GM23338 (cell line): ENCODE measurements around the gene ZNF678. TPM values are rescaled to one million over a fixed set of nuclear protein-coding genes. Genes with fewer than 3 reads are reported as not detected.

ENCODE experiments used
- ATAC-seq: fragments of 200-7000 bp; cut with Tn5 transposase; 3 replicates; pipeline ENCODE4 v1.9.1; 2020
- DNase-seq: peaks from one replicate; pipeline ENCODE4 v3.0.0-alpha.2; 2015; ENCODE audit warnings: low spot score
- H2AFZ ChIP-seq: fragments of 200-600 bp; sonication (generic); 2 replicates; pipeline ENCODE4 v1.8.0; 2016; ENCODE audit warnings: antibody characterized with exemption, mild to moderate bottlenecking, moderate library complexity
- H3F3A ChIP-seq: fragments of 200-600 bp; sonication (generic); replicated peaks from 2 replicates; pipeline ENCODE4 v1.8.0; 2017; ENCODE audit warnings: antibody characterized with exemption, mixed run types, low read depth
- H3K27ac ChIP-seq: fragments of 200-600 bp; sonication (generic); 2 replicates; pipeline ENCODE4 v1.6.1; 2016; ENCODE audit warnings: low read depth
- H3K27me3 ChIP-seq: fragments of 200-600 bp; sonication (generic); 2 replicates; pipeline ENCODE4 v1.8.0; 2016; ENCODE audit warnings: mild to moderate bottlenecking, mixed run types, moderate library complexity; ENCODE audit not compliant: insufficient read depth
- H3K36me3 ChIP-seq: fragments of 200-600 bp; sonication (generic); 2 replicates; pipeline ENCODE4 v1.8.0; 2016; ENCODE audit warnings: mild to moderate bottlenecking; ENCODE audit not compliant: insufficient read depth
- H3K4me1 ChIP-seq: fragments of 200-600 bp; sonication (generic); 2 replicates; pipeline ENCODE4 v1.8.0; 2016; ENCODE audit warnings: mild to moderate bottlenecking, moderate library complexity; ENCODE audit not compliant: insufficient read depth
- H3K4me2 ChIP-seq: fragments of 200-600 bp; sonication (generic); 2 replicates; pipeline ENCODE4 v1.7.1; 2017; ENCODE audit warnings: mixed run types
- H3K4me3 ChIP-seq: fragments of 200-600 bp; sonication (generic); 2 replicates; pipeline ENCODE4 v1.6.1; 2016; ENCODE audit warnings: mixed run types
- H3K79me2 ChIP-seq: fragments of 200-600 bp; sonication (generic); replicated peaks from 2 replicates; pipeline ENCODE4 v1.8.0; 2017; ENCODE audit warnings: mild to moderate bottlenecking; ENCODE audit not compliant: insufficient read depth
- H3K9me2 ChIP-seq: fragments of 200-600 bp; sonication (generic); 2 replicates; pipeline ENCODE4 v1.8.0; 2017; ENCODE audit not compliant: insufficient read depth
- H4K20me1 ChIP-seq: fragments of 200-600 bp; sonication (generic); replicated peaks from 2 replicates; pipeline ENCODE4 v1.8.0; 2017; ENCODE audit warnings: mild to moderate bottlenecking; ENCODE audit not compliant: insufficient read depth
- H3K27ac Mint-ChIP-seq: 2 replicates; pipeline ENCODE4 v1.8.0; 2020; ENCODE audit warnings: inconsistent platforms, mild to moderate bottlenecking, moderate library complexity, mixed read lengths
- H3K27me3 Mint-ChIP-seq: 3 replicates; pipeline ENCODE4 v1.8.0; 2022; ENCODE audit warnings: low read depth, mild to moderate bottlenecking, moderate library complexity, mixed read lengths, inconsistent platforms; ENCODE audit not compliant: insufficient read depth, poor library complexity
- H3K36me3 Mint-ChIP-seq: 3 replicates; pipeline ENCODE4 v1.8.0; 2021; ENCODE audit warnings: low read depth, mild to moderate bottlenecking, inconsistent platforms, moderate library complexity, mixed read lengths
- H3K4me1 Mint-ChIP-seq: 3 replicates; pipeline ENCODE4 v1.8.0; 2020; ENCODE audit warnings: mild to moderate bottlenecking, inconsistent platforms, mixed read lengths
- H3K4me3 Mint-ChIP-seq: 3 replicates; pipeline ENCODE4 v1.8.0; 2021; ENCODE audit warnings: moderate library complexity, mild to moderate bottlenecking, inconsistent platforms, mixed read lengths
- H3K9me3 Mint-ChIP-seq: 3 replicates; pipeline ENCODE4 v1.8.0; 2020; ENCODE audit warnings: moderate library complexity, mild to moderate bottlenecking, inconsistent platforms, mixed read lengths
- CREB1 ChIP-seq: fragments of 250-450 bp; sonication (Bioruptor Pico); IDR thresholded peaks from 2 replicates; pipeline ENCODE4 v1.5.0; 2020; ENCODE audit warnings: low read depth, mild to moderate bottlenecking, moderate library complexity
- CTCF ChIP-seq, 2 experiments: fragments of 200-600 bp in 1 of 2; sonication (generic) in 1 of 2; conservative IDR thresholded peaks; 2 replicates each; pipeline versions ENCODE4 v1.5.1 to v1.6.1; 2016 to 2017; ENCODE audit warnings: antibody characterized with exemption in 2 of 2, low read depth in 2 of 2, mild to moderate bottlenecking in 2 of 2, moderate library complexity in 1 of 2
- ETS1 ChIP-seq: IDR thresholded peaks from 2 replicates; pipeline ENCODE4 v1.6.1; 2016; ENCODE audit warnings: antibody characterized with exemption
- EZH2 ChIP-seq: fragments of 200-600 bp; sonication (generic); IDR thresholded peaks from one replicate; pipeline ENCODE4 v1.8.0; 2017; ENCODE audit warnings: antibody characterized with exemption, mild to moderate bottlenecking, low read depth; ENCODE audit not compliant: unreplicated experiment
- EZH2phosphoT487 ChIP-seq: fragments of 200-600 bp; sonication (generic); IDR thresholded peaks from one replicate; pipeline ENCODE4 v1.8.1; 2018; ENCODE audit warnings: antibody characterized with exemption; ENCODE audit not compliant: unreplicated experiment
- JUNB ChIP-seq: IDR thresholded peaks from one replicate; pipeline ENCODE4 v1.6.1; 2016; ENCODE audit warnings: antibody characterized with exemption; ENCODE audit not compliant: unreplicated experiment
- POLR2AphosphoS5 ChIP-seq: IDR thresholded peaks from 2 replicates; pipeline ENCODE4 v1.6.1; 2016; ENCODE audit warnings: antibody characterized with exemption, low read depth
- REST ChIP-seq: IDR thresholded peaks from one replicate; pipeline ENCODE4 v1.6.1; 2018; ENCODE audit warnings: antibody characterized with exemption; ENCODE audit not compliant: unreplicated experiment
- STAT1 ChIP-seq: IDR thresholded peaks from one replicate; pipeline ENCODE4 v1.6.1; 2016; ENCODE audit warnings: antibody characterized with exemption; ENCODE audit not compliant: unreplicated experiment
- ZNF331 ChIP-seq: fragments of 250-450 bp; sonication (Bioruptor Pico); IDR thresholded peaks from 2 replicates; pipeline ENCODE4 v1.5.0; 2020; ENCODE audit warnings: low read depth, mild to moderate bottlenecking, moderate library complexity
- ZNF462 ChIP-seq: fragments of 250-450 bp; sonication (Bioruptor Pico); IDR thresholded peaks from 2 replicates; pipeline ENCODE4 v1.5.0; 2020; ENCODE audit warnings: mild to moderate bottlenecking, moderate library complexity
- polyA plus RNA-seq: library from polyadenylated mRNA; unstranded; fragments of >200 nt; fragmentation: Nextera tagmentation; extraction: Ambion mirVana; gene quantifications from 2 replicates; pipeline ENCODE4 v1.2.1, GENCODE V29; 2016
- total RNA-seq: library from RNA; depleted of rRNA; stranded (reverse); fragments of >200 nt; shearing (Covaris generic); gene quantifications from 2 replicates; pipeline ENCODE4 v1.2.3, GENCODE V29; 2014

Gene ZNF678
- total and polyA plus RNA-seq, 2 experiments from 2014 or later, result 8.6 to 60.0 TPM

- Histone ChIP-seq H3K9me2 (no peaks in the 10 kb centered on the region), H4K20me1 (no peaks in the 10 kb centered on the region; the same call in 1 of the 2 replicates), H3K27me3 (no peaks in the 10 kb centered on the region), H3K79me2 (peaks cover 96% of the 10 kb centered on the region), H3K4me1 (peaks cover 12% of the 10 kb centered on the region), H3K36me3 (peaks cover 8% of the 10 kb centered on the region), H3K4me2 (peak overlapping the region; percentile 29), H3F3A (no peaks in the 10 kb centered on the region), H2AFZ (no peak overlapping the region), H3K27ac (0 out of 2 replicates have a peak overlapping the region, but pooled peaks have one; percentile 2), H3K4me3 (peak overlapping the region; percentile 6; the same call in 1 of the 2 replicates)
- TF ChIP-seq EZH2, result no peak
- no peak for TF ChIP-seq ZNF462 (CRISPR knock-in tag)
- no peak for TF ChIP-seq EZH2phosphoT487
- TF ChIP-seq JUNB, result no peak
- no peak for TF ChIP-seq CTCF (conservative IDR thresholded peaks at IDR 0.05; ENCODE audit: low read depth in 2 of 2)
- TF ChIP-seq ZNF331 (CRISPR knock-in tag), result no peak
- TF ChIP-seq ETS1, result no peak
- no peak for TF ChIP-seq REST
- no peak for TF ChIP-seq STAT1
- no peak for TF ChIP-seq POLR2AphosphoS5
- TF ChIP-seq CREB1 (CRISPR knock-in tag), result no peak
- H3K27ac Mint-ChIP-seq, result peak overlapping the region; percentile 46
- H3K27me3 Mint-ChIP-seq, result no peaks in the 10 kb centered on the region
- ATAC-seq, result peak; percentile 98
- H3K4me1 Mint-ChIP-seq, result peaks cover 10% of the 10 kb centered on the region
- no peak overlapping the region; the same call in 2 of the 3 replicates for H3K4me3 Mint-ChIP-seq
- peaks cover 34% of the 10 kb centered on the region for H3K9me3 Mint-ChIP-seq
- peak; percentile 76 for DNase-seq
- H3K36me3 Mint-ChIP-seq, result peaks cover 47% of the 10 kb centered on the region
Observed at GRCh38 chr1:227586733-227587132, 23.4 kb downstream of the ZNF678 start.
